Measurements from ENCODE around the gene MEGF9.

MEGF9 gene

DNA sequence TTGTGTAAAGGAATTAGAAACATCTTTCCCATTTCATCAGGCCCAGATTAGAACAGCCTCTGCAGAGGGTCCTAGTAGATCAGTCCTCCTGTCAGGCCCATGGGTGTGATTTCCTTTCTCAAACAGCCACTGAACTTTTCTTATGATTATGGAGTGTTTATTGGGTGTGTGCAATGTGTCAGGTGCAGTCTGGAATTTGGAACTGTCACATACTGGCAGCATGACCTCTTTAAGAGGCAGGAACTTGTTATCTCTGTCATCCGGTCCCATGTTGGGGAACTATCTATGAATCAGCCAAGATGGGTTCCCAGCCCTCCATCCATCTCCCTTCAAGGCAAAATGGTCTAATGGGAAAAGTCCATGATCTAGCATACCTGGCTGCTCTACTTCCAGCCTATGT is 11.6 kb upstream of the MEGF9 start:
- Histone ChIP-seq H3K27ac (ENCODE audit: low read depth, low read length) (no peak overlapping the region), H3K27me3 (ENCODE audit: low read length) (no peaks in the 10 kb centered on the region), H3K4me2 (ENCODE audit: low read depth, low read length, poor library complexity, severe bottlenecking) (no peak overlapping the region), H2AFZ (ENCODE audit: low read depth, low read length, severe bottlenecking) (no peak overlapping the region), H3K36me3 (ENCODE audit: low read length) (no peaks in the 10 kb centered on the region), H4K20me1 (ENCODE audit: low read depth, low read length) (no peaks in the 10 kb centered on the region), H3K79me2 (ENCODE audit: insufficient read depth, low read length) (no peaks in the 10 kb centered on the region), H3K9me2 (replicated peaks; ENCODE audit: insufficient read depth, low read length) (no peaks in the 10 kb centered on the region), H3F3A (ENCODE audit: insufficient read depth) (no peaks in the 10 kb centered on the region), H3K9ac (ENCODE audit: low read length) (no peak overlapping the region), H3K9me3 (ENCODE audit: insufficient read depth, low read length) (no peaks in the 10 kb centered on the region), H3K4me3 (ENCODE audit: insufficient read depth, low read length, poor library complexity, severe bottlenecking) (no peak overlapping the region)
- TF ChIP-seq, protein P1, sequence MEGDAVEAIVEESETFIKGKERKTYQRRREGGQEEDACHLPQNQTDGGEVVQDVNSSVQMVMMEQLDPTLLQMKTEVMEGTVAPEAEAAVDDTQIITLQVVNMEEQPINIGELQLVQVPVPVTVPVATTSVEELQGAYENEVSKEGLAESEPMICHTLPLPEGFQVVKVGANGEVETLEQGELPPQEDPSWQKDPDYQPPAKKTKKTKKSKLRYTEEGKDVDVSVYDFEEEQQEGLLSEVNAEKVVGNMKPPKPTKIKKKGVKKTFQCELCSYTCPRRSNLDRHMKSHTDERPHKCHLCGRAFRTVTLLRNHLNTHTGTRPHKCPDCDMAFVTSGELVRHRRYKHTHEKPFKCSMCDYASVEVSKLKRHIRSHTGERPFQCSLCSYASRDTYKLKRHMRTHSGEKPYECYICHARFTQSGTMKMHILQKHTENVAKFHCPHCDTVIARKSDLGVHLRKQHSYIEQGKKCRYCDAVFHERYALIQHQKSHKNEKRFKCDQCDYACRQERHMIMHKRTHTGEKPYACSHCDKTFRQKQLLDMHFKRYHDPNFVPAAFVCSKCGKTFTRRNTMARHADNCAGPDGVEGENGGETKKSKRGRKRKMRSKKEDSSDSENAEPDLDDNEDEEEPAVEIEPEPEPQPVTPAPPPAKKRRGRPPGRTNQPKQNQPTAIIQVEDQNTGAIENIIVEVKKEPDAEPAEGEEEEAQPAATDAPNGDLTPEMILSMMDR (IDR thresholded peaks at IDR 0.05; ENCODE audit: insufficient read depth, low read length, poor library complexity, severe bottlenecking): no peak
- no peak for TF ChIP-seq EZH2phosphoT487 (conservative IDR thresholded peaks at IDR 0.05; ENCODE audit: low read length)

DNA sequence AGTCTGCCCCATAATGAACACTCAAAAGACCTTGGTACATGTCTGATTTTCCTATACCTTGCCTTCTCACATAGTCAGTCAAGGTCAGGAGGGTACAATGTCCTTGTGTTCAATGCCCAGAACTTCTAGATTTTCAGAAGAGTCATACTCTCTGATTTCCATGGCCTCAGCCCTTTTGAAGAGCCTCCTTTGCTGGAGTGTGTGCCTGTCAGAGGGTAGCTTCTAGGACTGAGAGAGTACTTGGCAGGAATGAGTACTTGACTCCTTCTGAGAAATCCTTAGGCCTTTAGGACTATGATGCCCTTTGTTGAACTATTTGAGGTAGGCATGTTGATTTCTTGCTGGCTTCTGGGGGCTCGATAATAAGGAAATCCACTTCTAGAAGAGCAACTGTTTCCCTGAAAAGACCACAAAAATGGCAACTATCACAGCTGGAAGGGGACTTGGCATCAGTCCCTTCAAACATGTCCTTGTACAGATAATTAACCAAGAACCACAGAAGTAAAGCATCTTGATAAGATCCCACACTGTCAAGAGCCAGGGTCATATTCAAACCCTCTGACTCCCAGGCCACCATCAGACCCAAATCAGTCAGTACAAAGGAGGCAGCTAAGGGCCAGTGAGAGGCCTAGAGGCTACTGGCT is 10.6 kb upstream of the MEGF9 start:
- Histone ChIP-seq H3K36me3 (ENCODE audit: low read length) (no peaks in the 10 kb centered on the region), H2AFZ (ENCODE audit: low read depth, low read length, severe bottlenecking) (no peak overlapping the region), H3K9ac (ENCODE audit: low read length) (no peak overlapping the region), H3K79me2 (ENCODE audit: insufficient read depth, low read length) (no peaks in the 10 kb centered on the region), H3K27me3 (ENCODE audit: low read length) (no peaks in the 10 kb centered on the region), H3K27ac (ENCODE audit: low read depth, low read length) (no peak overlapping the region), H3K4me2 (ENCODE audit: low read depth, low read length, poor library complexity, severe bottlenecking) (no peak overlapping the region), H3F3A (ENCODE audit: insufficient read depth) (no peaks in the 10 kb centered on the region), H3K9me3 (ENCODE audit: insufficient read depth, low read length) (no peaks in the 10 kb centered on the region), H4K20me1 (ENCODE audit: low read depth, low read length) (no peaks in the 10 kb centered on the region), H3K9me2 (replicated peaks; ENCODE audit: insufficient read depth, low read length) (no peaks in the 10 kb centered on the region), H3K4me3 (ENCODE audit: insufficient read depth, low read length, poor library complexity, severe bottlenecking) (no peak overlapping the region)
- TF ChIP-seq, protein P1 (IDR thresholded peaks at IDR 0.05; ENCODE audit: insufficient read depth, low read length, poor library complexity, severe bottlenecking): no peak
- no peak for TF ChIP-seq EZH2phosphoT487 (conservative IDR thresholded peaks at IDR 0.05; ENCODE audit: low read length)

DNA sequence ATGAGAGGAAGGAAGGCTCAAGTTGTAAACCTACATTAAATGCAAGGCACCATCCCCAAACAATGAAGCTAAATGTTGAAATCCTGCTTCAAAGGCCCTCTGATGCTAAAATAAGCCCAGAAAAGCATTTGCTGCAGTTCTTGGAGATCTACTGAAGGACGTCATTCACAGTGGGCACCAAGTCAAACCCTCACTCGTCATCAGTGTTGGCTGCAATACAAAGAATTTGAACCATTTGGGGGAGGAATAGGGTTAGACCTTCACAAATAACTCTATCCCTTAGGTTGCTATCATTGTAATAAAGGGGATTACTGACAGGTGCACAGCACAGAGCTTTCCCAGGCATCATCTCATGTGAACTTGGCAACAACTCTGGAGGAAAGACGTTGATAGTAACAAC is 9.3 kb upstream of the MEGF9 start:
- Histone ChIP-seq H3K27me3 (ENCODE audit: low read length) (no peaks in the 10 kb centered on the region), H3K9me3 (ENCODE audit: insufficient read depth, low read length) (no peaks in the 10 kb centered on the region), H3K36me3 (ENCODE audit: low read length) (no peaks in the 10 kb centered on the region), H3K4me3 (ENCODE audit: insufficient read depth, low read length, poor library complexity, severe bottlenecking) (no peak overlapping the region), H3K4me2 (ENCODE audit: low read depth, low read length, poor library complexity, severe bottlenecking) (no peak overlapping the region), H4K20me1 (ENCODE audit: low read depth, low read length) (no peaks in the 10 kb centered on the region), H3F3A (ENCODE audit: insufficient read depth) (no peaks in the 10 kb centered on the region), H3K79me2 (ENCODE audit: insufficient read depth, low read length) (no peaks in the 10 kb centered on the region), H3K9ac (ENCODE audit: low read length) (no peak overlapping the region), H3K27ac (ENCODE audit: low read depth, low read length) (no peak overlapping the region), H3K9me2 (replicated peaks; ENCODE audit: insufficient read depth, low read length) (no peaks in the 10 kb centered on the region), H2AFZ (ENCODE audit: low read depth, low read length, severe bottlenecking) (no peak overlapping the region)
- TF ChIP-seq, protein P1 (IDR thresholded peaks at IDR 0.05; ENCODE audit: insufficient read depth, low read length, poor library complexity, severe bottlenecking): no peak
- no peak for TF ChIP-seq EZH2phosphoT487 (conservative IDR thresholded peaks at IDR 0.05; ENCODE audit: low read length)

All from SU-DHL-6 (cell line).